IPS-NIHi11 (cell line): ENCODE measurements around the gene DENND5A.
"Not testable (repeated sequence)": the region's sequence is repeated elsewhere in the genome, so short reads cannot be mapped to it uniquely, and the experiment has no call there.

Experiments
- DNase-seq: peaks from one replicate; pipeline ENCODE4 v3.0.0; 2012; ENCODE audit warnings: mixed read lengths, low spot score

DENND5A gene

DNA sequence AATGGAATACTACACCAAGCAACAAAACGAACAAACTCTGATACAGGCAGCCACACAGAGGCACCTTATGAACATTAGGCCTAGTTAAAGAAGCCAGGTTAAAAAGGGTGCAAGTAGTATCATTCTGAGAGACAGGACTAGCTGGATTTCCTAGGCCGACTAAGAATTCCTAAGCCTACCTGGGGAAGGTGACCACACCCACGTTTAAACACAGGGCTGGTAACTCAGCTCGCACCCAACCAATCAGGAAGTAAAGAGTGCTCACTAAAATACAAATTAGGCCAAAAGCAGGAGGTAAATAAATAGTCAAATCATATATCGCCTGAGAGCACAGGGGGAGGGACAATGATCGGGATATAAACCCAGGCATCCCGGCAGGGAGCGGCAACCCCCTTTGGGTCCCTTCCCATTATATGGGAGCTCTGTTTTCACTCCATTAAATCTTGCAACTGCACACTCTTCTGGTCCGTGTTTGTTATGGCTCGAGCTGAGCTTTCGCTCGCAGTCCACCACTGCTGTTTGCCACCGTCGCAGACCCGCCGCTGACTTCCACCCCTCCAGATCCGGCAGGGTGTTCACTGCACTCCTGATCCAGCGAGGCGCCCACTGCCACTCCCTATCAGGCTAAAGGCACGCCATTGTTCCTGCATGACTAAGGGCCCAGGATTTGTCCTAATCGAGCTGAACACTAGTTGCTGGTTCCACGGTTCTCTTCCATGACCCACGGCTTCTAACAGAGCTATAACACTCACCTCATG lies 167.8 kb downstream of the DENND5A start:
- DNase-seq = not testable (repeated sequence)

DNA sequence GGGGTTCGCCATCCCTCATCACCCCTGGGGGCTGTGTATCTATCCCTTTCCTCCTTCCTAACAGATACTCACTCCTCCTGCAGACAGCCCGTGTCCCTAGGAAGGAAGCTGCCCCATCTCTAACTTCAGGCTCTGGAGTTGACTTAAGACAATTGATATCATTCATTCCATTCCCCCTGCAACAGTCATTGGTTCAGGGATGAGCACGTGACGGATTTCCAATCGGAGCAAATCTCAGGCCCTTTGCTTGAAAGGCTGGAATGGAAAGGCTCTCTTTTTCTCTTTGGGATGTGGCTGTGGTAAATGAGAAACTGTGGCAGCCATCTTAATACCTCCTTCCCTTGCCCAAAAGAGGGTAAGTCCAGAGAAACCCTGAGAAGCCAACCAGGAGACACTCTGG lies 168.7 kb downstream of the DENND5A start:
- no peak for DNase-seq

- DNase-seq = no peak
These were observed 169.7 kb downstream of the DENND5A start for GRCh38 chr11:9095421-9095820.

DNA sequence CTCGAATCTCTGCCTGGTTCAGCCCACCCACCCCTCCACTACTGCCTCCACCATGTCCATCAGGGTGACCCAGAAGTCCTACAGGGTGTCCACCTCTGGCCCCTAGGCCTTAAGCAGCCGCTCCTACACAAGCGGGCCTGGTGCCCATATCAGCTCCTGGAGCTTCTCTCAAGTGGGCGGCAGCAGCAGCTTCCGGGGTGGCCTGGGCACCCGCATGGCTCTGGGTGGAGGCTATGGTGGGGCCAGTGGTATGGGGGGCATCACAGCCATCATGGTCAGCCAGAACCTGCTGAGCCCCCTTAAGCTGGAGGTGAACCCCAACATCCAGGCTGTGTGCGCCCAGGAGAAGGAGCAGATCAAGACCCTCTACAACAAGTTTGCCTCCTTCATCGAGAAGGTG lies 170.7 kb downstream of the DENND5A start:
- no peak for DNase-seq

DNA sequence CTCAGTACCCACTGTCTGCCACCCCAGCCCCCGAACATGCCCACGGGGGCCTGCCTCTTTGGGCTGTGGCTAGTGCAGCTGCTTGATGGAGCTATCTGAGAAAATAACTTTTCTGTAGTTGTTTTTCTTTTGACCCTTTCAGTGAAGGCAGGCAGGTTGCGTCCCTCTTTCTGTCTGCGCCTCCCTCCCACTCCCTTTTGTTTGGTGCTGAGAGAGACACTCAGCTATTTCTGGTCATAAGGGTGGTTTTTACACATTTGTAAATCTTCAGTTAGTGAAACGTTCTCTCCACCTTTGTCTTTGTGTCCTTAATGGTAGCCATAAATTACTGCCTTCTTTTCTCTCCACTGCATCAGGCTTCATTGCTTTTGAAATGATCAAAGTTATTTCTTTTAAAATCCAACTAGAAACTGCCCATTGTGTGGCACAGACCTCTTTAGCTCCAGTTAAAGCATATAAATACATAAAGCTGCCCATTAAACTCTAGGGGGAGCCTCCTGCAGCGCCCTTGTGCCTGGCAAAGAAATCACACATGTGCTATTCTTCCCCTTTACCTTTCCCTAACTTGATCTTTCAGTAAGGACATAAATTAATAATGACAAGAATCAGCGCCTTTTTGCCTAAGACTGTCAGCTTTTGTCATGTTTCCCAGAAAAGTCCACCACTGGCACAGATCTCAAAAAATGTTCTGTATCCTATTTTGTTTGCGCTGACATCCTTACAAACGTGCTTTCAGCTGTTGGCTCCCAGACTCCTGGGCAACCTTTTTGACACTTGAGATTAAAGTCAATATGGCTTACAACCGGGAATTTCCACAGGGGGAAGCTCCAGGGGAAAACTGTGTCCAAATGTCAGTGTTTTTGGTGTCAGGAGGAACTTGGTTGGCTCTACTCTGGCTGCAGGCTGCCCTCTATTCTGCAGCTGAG lies 172.0 kb downstream of the DENND5A start:
- no peak for DNase-seq

DNA sequence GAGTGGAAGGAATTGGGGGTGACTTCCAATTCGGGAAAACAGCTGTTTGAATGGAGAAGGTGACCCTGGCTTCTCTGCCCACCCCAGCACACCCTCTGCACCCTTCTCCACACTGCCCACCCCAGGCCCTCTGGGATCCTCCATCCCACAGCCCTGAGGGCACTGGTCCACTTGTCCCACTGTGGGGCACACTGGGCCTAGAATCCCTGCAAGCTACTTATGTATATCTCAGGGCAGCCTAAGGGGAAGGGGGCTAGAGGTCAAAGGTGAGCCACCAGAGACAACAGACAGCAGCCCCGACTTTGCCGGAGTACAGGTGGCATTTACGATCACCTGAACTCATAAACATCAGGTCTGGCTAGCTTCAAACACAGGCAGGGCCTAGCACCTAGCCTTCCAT lies 173.1 kb downstream of the DENND5A start:
- DNase-seq = no peak

DNA sequence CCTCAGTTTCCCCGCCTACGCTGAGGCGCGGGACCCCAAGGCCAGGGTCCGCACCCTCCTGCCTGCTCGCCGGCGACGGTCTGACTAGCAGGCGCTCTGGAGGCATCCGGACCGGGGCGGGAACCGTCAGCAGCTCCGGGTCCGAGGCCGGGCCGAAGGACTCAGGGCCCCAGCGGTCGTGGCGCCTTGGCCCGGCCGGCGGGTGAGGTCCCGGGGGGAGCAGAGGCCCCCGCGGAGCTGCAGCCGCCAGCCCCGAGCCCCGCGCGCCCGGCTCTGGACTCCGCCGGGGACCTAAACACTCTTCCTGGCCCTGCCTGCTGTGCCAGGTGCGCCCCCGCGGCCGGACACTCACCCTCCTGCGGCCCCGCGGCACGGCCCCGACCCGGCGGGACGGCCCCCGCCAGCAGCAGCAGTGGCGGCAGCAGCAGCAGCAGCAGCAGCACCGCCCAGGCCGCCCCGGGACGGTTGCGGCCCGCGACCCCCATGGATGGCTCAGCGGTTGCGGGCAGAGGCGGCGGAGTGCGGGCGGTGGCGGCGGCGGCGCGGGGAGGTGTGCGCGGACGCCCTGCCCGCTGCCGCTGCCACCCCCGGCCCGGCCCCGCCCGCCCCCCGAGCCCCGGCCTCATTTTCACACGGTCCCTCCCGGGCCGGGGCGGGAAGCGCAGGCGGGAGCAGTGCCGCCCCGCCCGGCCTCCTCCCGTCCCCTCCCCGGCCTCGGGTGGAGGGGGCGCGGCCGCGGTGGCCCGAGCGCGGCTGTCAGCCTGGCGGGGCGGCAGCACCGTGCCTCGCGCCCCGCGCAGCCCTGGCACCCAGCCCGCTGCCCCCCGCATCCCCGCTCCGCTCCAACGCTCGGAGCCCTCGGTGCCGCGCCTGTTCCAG lies 173.9 kb downstream of the DENND5A start, which contains the start of gene SCUBE2:
SCUBE2 (minus strand) TSS at position 556 of the 879 bp plus-strand sequence; CDS start at position 485, 71 bp downstream.
- peak; percentile 79 for DNase-seq

DNA sequence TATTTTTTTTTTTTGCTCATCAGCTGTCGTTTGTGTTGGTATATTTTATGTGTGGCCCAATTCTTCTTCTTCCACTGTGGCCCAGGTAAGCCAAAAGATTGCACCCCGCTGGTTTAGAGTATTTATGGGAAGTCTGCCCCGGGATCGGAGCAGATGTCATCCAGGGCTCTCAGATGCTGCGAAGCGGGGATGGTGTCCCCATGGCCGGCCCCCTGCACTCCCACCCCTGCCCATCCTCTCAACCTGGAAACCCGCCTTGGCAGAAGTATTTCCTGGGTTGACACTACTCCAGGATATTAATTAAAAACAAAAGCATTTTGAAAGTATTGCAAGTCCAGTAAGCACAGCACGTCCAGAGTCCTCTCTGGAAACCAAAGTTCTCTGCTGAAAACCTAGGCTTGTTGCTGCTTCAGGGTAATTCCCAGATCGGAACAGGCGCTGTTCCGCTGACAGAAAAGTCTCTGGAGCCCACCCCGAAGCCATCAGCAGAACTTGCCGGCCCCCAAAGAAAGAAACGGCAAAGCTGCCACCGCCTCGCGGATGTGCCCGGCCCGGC lies 174.6 kb downstream of the DENND5A start:
- DNase-seq = no peak

DNA sequence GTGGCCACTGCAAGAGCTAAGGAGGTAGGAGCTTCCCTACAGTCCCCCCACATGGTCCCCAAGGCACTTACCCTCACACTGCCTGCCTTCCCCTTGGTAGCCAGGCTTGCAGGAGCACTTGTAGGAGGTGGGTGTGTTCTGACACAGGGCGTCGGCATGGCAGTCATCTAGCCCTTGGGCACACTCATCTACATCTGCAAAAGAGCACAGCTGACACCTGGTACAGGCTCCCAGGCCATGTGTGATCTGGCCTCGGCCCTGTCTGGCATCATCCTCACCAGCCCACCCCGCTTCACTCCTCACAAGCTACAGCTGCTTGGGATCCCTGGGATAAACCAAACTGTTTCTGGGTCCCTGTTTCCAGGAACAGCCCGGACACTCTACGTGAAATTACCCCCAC lies 175.5 kb downstream of the DENND5A start:
- DNase-seq = no peak

DNA sequence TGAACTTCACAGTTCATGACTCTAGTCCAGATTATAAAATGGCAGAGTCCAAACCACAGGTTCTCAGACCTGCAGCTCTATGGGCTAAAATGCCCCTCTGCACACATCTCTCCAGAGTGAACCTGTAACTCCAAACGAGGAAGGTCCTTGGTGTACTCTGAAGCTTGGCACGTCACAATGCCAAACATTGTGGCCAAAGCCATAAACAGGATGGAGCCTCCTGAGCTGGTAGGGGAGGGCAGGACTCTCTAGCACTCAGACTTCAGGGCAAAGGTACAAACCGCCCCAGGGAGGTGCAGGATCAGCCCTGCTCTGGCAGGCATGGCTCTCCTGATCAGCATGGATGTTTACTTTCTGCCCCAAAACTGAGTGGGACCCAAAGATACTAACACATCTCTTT lies 176.1 kb downstream of the DENND5A start:
- no peak for DNase-seq
